Sigmoid colon (tissue), 4 donors: ENCODE results near the gene APAF1.

ENCODE experiments used
- CTCF ChIP-seq, 4 experiments: fragments of 450-650 bp in 3 of 4; fragments of 200-600 bp in 1 of 4; IDR thresholded peaks; one replicate each; pipeline ENCODE4 v1.5.1; 2016 to 2019; ENCODE audit warnings: antibody characterized with exemption in 4 of 4, mild to moderate bottlenecking in 3 of 4, moderate library complexity in 2 of 4
- EP300 ChIP-seq, 4 donors: sonication (generic); formaldehyde crosslinking; IDR thresholded peaks; one replicate each; pipeline ENCODE4 v1.6.1; 2017; ENCODE audit warnings: antibody characterized with exemption in 4 of 4
- POLR2A ChIP-seq, 2 donors: fragments of 450-650 bp; IDR thresholded peaks; one replicate each; pipeline ENCODE4 v1.6.1; 2016; ENCODE audit warnings: antibody characterized with exemption in 2 of 2, mild to moderate bottlenecking in 2 of 2, moderate library complexity in 2 of 2
- POLR2AphosphoS5 ChIP-seq, 4 donors: sonication (generic); formaldehyde crosslinking; IDR thresholded peaks; one replicate each; pipeline ENCODE4 v1.6.1; 2017; ENCODE audit warnings: antibody characterized with exemption in 4 of 4

- TF ChIP-seq POLR2AphosphoS5 (IDR thresholded peaks at IDR 0.05) (no peak), POLR2A (IDR thresholded peaks at IDR 0.05) (no peak), CTCF (IDR thresholded peaks at IDR 0.05) (no peak), EP300 (IDR thresholded peaks at IDR 0.05) (no peak)
Observed at GRCh38 chr12:98737322-98737712, 92.2 kb downstream of the APAF1 start.
